WERI-Rb-1 (cell line): ENCODE results near the gene ARPC1A.

ENCODE experiments used
- DNase-seq: peaks from one replicate; pipeline ENCODE4 v3.0.0-alpha.2; 2020
- H3K27ac ChIP-seq: fragments of 250-450 bp; sonication (Bioruptor Pico); 2 replicates; pipeline ENCODE4 v1.5.1; 2020; ENCODE audit warnings: mild to moderate bottlenecking, moderate library complexity
- H3K27me3 ChIP-seq: fragments of 250-450 bp; sonication (Bioruptor Pico); 2 replicates; pipeline ENCODE4 v1.5.1; 2021; ENCODE audit warnings: mild to moderate bottlenecking, low read depth, moderate library complexity; ENCODE audit not compliant: insufficient read depth, severe bottlenecking
- H3K36me3 ChIP-seq: fragments of 250-450 bp; sonication (Bioruptor Pico); 2 replicates; pipeline ENCODE4 v1.5.1; 2020; ENCODE audit warnings: mild to moderate bottlenecking, moderate library complexity
- H3K4me3 ChIP-seq: 2 replicates; pipeline ENCODE4 v1.5.1; 2011; ENCODE audit warnings: low read depth, mild to moderate bottlenecking, control low read depth, low read length
- H3K9me3 ChIP-seq: fragments of 250-450 bp; sonication (Bioruptor Pico); 2 replicates; pipeline ENCODE4 v1.5.1; 2021; ENCODE audit warnings: mild to moderate bottlenecking, moderate library complexity; ENCODE audit not compliant: severe bottlenecking
- CTCF ChIP-seq: IDR thresholded peaks from 2 replicates; pipeline ENCODE4 v1.5.1; 2011; ENCODE audit warnings: low read depth, mild to moderate bottlenecking, control low read depth, inconsistent platforms, low read length

Gene ARPC1A

GRCh38 chr7:99359465-99360154 lies 33.9 kb downstream of the ARPC1A start:
- peaks cover 73% of the 10 kb centered on the region for H3K36me3 ChIP-seq
- peak; percentile 38; the same call in 1 of the 2 replicates for TF ChIP-seq CTCF
- no peaks in the 10 kb centered on the region for H3K27me3 ChIP-seq
- H3K27ac ChIP-seq, result no peak overlapping the region
- DNase-seq, result peak; percentile 27
- no peak overlapping the region for H3K4me3 ChIP-seq
- H3K9me3 ChIP-seq, result no peaks in the 10 kb centered on the region

- Histone ChIP-seq H3K27ac (no peak overlapping the region), H3K4me3 (no peak overlapping the region), H3K9me3 (no peaks in the 10 kb centered on the region), H3K27me3 (no peaks in the 10 kb centered on the region), H3K36me3 (peaks cover 78% of the 10 kb centered on the region)
- TF ChIP-seq CTCF, result no peak
- no peak for DNase-seq
These were observed 37.1 kb downstream of the ARPC1A start for GRCh38 chr7:99362801-99363200.

GRCh38 chr7:99363286-99363685 lies 37.6 kb downstream of the ARPC1A start:
- Histone ChIP-seq H3K36me3 (peaks cover 73% of the 10 kb centered on the region), H3K4me3 (no peak overlapping the region), H3K27ac (no peak overlapping the region), H3K27me3 (no peaks in the 10 kb centered on the region), H3K9me3 (no peaks in the 10 kb centered on the region)
- no peak for DNase-seq
- no peak for TF ChIP-seq CTCF

- Histone ChIP-seq H3K27me3 (no peaks in the 10 kb centered on the region), H3K27ac (no peak overlapping the region), H3K9me3 (no peaks in the 10 kb centered on the region), H3K36me3 (peaks cover 59% of the 10 kb centered on the region), H3K4me3 (no peak overlapping the region)
- peak; percentile 77 for TF ChIP-seq CTCF
- DNase-seq, result peak; percentile 57
These were observed 39.8 kb downstream of the ARPC1A start for GRCh38 chr7:99365318-99366141.

- peaks cover 54% of the 10 kb centered on the region for H3K36me3 ChIP-seq
- TF ChIP-seq CTCF, result no peak
- H3K27me3 ChIP-seq, result no peaks in the 10 kb centered on the region
- no peak for DNase-seq
- no peaks in the 10 kb centered on the region for H3K9me3 ChIP-seq
- H3K4me3 ChIP-seq, result no peak overlapping the region
- H3K27ac ChIP-seq, result no peak overlapping the region
These were observed 40.9 kb downstream of the ARPC1A start for GRCh38 chr7:99366646-99367045.
